HCT116 (cell line): ENCODE results near the gene TRIML2.

Source experiments
- CEBPB ChIP-seq: IDR thresholded peaks from 2 replicates; pipeline ENCODE4 v1.6.1; 2012; ENCODE audit warnings: low read depth
- ELF1 ChIP-seq: IDR thresholded peaks from 2 replicates; pipeline ENCODE4 v1.6.1; 2012; ENCODE audit warnings: low read depth, borderline replicate concordance
- EZH2 ChIP-seq: fragments of 200-600 bp; sonication (generic); IDR thresholded peaks from 2 replicates; pipeline ENCODE4 v1.6.1; 2017; ENCODE audit warnings: antibody characterized with exemption, mixed run types
- EZH2phosphoT487 ChIP-seq: fragments of 200-600 bp; IDR thresholded peaks from 2 replicates; pipeline ENCODE4 v1.6.1; 2018; ENCODE audit warnings: antibody characterized with exemption, borderline replicate concordance
- FOSL1 ChIP-seq: IDR thresholded peaks from 2 replicates; pipeline ENCODE4 v1.6.1; 2012; ENCODE audit warnings: low read depth
- JUND ChIP-seq: IDR thresholded peaks from 2 replicates; pipeline ENCODE4 v1.6.1; 2012
- POLR2A ChIP-seq: IDR thresholded peaks from 2 replicates; pipeline ENCODE4 v1.7.0; 2011; ENCODE audit warnings: borderline replicate concordance; ENCODE audit not compliant: insufficient read depth, insufficient read length; ENCODE audit errors: extremely low read depth
- POLR2AphosphoS5 ChIP-seq: IDR thresholded peaks from 2 replicates; pipeline ENCODE4 v1.6.1; 2011; ENCODE audit warnings: mild to moderate bottlenecking, low read depth, low read length, moderate library complexity
- SIN3A ChIP-seq: IDR thresholded peaks from 2 replicates; pipeline ENCODE4 v1.6.1; 2012; ENCODE audit warnings: low read depth
- TCF7L2 ChIP-seq: IDR thresholded peaks from 2 replicates; pipeline ENCODE4 v1.7.0; 2011; ENCODE audit warnings: borderline replicate concordance, inconsistent platforms; ENCODE audit not compliant: insufficient read depth, insufficient read length; ENCODE audit errors: extremely low read depth
- YY1 ChIP-seq: IDR thresholded peaks from 2 replicates; pipeline ENCODE4 v1.6.1; 2011; ENCODE audit warnings: low read length, low read depth, moderate library complexity, mild to moderate bottlenecking; ENCODE audit not compliant: insufficient replicate concordance; ENCODE audit errors: extremely low read depth
- TF ChIP-seq, protein P1 (sequence below), 3 experiments: fragments of 200-600 bp in 1 of 3; sonication (generic) in 1 of 3; IDR thresholded peaks in 2 of 3; conservative IDR thresholded peaks in 1 of 3; 2 replicates each; pipeline ENCODE4 v1.5.1; 2012 to 2017; ENCODE audit warnings: low read depth in 2 of 3, low read length in 2 of 3, antibody characterized with exemption in 1 of 3, borderline replicate concordance in 1 of 3, control low read depth in 1 of 3, mild to moderate bottlenecking in 1 of 3, mixed read lengths in 1 of 3, mixed run types in 1 of 3, moderate library complexity in 1 of 3; ENCODE audit not compliant: insufficient read depth in 1 of 3
- TF ChIP-seq, protein P2 (sequence below): IDR thresholded peaks from 2 replicates; pipeline ENCODE4 v1.6.1; 2012; ENCODE audit warnings: low read depth
- TF ChIP-seq, protein P3 (sequence below): IDR thresholded peaks from 2 replicates; pipeline ENCODE4 v1.6.1; 2011; ENCODE audit warnings: mild to moderate bottlenecking, low read length, moderate library complexity; ENCODE audit not compliant: insufficient replicate concordance; ENCODE audit errors: extremely low read depth

DNA sequence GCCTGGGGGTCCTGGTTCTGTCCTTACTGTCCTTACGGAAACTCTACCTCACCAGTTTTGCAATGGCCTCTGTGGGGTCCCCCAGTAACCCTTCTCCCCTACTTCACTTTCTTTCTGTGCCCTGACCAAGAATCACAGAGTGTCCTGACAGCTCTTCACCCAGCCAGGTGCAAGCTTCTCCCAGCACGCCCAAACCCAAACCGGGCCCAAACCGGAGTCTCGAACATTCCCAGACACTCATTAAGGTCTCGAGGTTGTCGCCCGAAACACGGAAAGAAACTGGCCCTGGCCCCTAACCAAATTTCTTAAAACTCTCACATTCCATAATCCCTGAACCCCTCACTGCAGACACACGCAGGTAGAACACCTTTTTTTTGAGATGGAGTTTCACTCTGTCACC lies 48.9 kb upstream of the TRIML2 start:
- TF ChIP-seq EZH2 (no peak), EZH2phosphoT487 (no peak), JUND (no peak), POLR2A (no peak), POLR2AphosphoS5 (no peak), YY1 (no peak), CEBPB (no peak), SIN3A (no peak), FOSL1 (no peak), ELF1 (no peak), TCF7L2 (no peak)
- TF ChIP-seq, protein P1, sequence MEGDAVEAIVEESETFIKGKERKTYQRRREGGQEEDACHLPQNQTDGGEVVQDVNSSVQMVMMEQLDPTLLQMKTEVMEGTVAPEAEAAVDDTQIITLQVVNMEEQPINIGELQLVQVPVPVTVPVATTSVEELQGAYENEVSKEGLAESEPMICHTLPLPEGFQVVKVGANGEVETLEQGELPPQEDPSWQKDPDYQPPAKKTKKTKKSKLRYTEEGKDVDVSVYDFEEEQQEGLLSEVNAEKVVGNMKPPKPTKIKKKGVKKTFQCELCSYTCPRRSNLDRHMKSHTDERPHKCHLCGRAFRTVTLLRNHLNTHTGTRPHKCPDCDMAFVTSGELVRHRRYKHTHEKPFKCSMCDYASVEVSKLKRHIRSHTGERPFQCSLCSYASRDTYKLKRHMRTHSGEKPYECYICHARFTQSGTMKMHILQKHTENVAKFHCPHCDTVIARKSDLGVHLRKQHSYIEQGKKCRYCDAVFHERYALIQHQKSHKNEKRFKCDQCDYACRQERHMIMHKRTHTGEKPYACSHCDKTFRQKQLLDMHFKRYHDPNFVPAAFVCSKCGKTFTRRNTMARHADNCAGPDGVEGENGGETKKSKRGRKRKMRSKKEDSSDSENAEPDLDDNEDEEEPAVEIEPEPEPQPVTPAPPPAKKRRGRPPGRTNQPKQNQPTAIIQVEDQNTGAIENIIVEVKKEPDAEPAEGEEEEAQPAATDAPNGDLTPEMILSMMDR (IDR thresholded peaks at IDR 0.05 in 2 of 3, conservative IDR thresholded peaks at IDR 0.05 in 1 of 3; ENCODE audit: borderline replicate concordance in 1 of 3, insufficient read depth in 1 of 3, low read depth in 2 of 3, low read length in 2 of 3) = no peak
- TF ChIP-seq, protein P2, sequence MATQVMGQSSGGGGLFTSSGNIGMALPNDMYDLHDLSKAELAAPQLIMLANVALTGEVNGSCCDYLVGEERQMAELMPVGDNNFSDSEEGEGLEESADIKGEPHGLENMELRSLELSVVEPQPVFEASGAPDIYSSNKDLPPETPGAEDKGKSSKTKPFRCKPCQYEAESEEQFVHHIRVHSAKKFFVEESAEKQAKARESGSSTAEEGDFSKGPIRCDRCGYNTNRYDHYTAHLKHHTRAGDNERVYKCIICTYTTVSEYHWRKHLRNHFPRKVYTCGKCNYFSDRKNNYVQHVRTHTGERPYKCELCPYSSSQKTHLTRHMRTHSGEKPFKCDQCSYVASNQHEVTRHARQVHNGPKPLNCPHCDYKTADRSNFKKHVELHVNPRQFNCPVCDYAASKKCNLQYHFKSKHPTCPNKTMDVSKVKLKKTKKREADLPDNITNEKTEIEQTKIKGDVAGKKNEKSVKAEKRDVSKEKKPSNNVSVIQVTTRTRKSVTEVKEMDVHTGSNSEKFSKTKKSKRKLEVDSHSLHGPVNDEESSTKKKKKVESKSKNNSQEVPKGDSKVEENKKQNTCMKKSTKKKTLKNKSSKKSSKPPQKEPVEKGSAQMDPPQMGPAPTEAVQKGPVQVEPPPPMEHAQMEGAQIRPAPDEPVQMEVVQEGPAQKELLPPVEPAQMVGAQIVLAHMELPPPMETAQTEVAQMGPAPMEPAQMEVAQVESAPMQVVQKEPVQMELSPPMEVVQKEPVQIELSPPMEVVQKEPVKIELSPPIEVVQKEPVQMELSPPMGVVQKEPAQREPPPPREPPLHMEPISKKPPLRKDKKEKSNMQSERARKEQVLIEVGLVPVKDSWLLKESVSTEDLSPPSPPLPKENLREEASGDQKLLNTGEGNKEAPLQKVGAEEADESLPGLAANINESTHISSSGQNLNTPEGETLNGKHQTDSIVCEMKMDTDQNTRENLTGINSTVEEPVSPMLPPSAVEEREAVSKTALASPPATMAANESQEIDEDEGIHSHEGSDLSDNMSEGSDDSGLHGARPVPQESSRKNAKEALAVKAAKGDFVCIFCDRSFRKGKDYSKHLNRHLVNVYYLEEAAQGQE = no peak
- TF ChIP-seq, protein P3, sequence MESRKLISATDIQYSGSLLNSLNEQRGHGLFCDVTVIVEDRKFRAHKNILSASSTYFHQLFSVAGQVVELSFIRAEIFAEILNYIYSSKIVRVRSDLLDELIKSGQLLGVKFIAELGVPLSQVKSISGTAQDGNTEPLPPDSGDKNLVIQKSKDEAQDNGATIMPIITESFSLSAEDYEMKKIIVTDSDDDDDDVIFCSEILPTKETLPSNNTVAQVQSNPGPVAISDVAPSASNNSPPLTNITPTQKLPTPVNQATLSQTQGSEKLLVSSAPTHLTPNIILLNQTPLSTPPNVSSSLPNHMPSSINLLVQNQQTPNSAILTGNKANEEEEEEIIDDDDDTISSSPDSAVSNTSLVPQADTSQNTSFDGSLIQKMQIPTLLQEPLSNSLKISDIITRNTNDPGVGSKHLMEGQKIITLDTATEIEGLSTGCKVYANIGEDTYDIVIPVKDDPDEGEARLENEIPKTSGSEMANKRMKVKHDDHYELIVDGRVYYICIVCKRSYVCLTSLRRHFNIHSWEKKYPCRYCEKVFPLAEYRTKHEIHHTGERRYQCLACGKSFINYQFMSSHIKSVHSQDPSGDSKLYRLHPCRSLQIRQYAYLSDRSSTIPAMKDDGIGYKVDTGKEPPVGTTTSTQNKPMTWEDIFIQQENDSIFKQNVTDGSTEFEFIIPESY = no peak
